ENCODE results near the gene GTPBP8. TPM values are rescaled to one million over a fixed set of nuclear protein-coding genes. Genes with fewer than 3 reads are reported as not detected.

GTPBP8 gene
- total RNA-seq, 1 donor from 2014 or later = 28.1 TPM

- Mint-ChIP-seq H3K27me3 (ENCODE audit: low read depth) (no peaks in the 10 kb centered on the region), H3K9me3 (no peaks in the 10 kb centered on the region), H3K27ac (ENCODE audit: unreplicated experiment) (no peak overlapping the region), H3K4me1 (peaks cover 23% of the 10 kb centered on the region), H3K36me3 (ENCODE audit: low read depth) (peaks cover 2% of the 10 kb centered on the region), H3K4me3 (no peak overlapping the region)
- DNase-seq (ENCODE audit: low read depth, low spot score) = no peak
- TF ChIP-seq CTCF (conservative IDR thresholded peaks at IDR 0.05) = no peak
Observed at GRCh38 chr3:112995800-112996199, 5.0 kb downstream of the GTPBP8 start.

- no peaks in the 10 kb centered on the region for H3K4me1 Mint-ChIP-seq
- TF ChIP-seq CTCF (conservative IDR thresholded peaks at IDR 0.05) = no peak
- H3K27ac Mint-ChIP-seq (ENCODE audit: unreplicated experiment) = no peak overlapping the region
- H3K27me3 Mint-ChIP-seq (ENCODE audit: low read depth) = no peaks in the 10 kb centered on the region
- peaks cover 5% of the 10 kb centered on the region for H3K36me3 Mint-ChIP-seq (ENCODE audit: low read depth)
- H3K9me3 Mint-ChIP-seq = no peaks in the 10 kb centered on the region
- H3K4me3 Mint-ChIP-seq = no peak overlapping the region
- DNase-seq (ENCODE audit: low read depth, low spot score) = no peak
Observed at GRCh38 chr3:113000691-113001090, 9.9 kb downstream of the GTPBP8 start.

GRCh38 chr3:113002037-113002436, 11.3 kb downstream of the GTPBP8 start:
- DNase-seq (ENCODE audit: low read depth, low spot score) = no peak
- H3K4me3 Mint-ChIP-seq = no peak overlapping the region
- peaks cover 5% of the 10 kb centered on the region for H3K36me3 Mint-ChIP-seq (ENCODE audit: low read depth)
- no peak overlapping the region for H3K27ac Mint-ChIP-seq (ENCODE audit: unreplicated experiment)
- H3K27me3 Mint-ChIP-seq (ENCODE audit: low read depth) = no peaks in the 10 kb centered on the region
- H3K9me3 Mint-ChIP-seq = no peaks in the 10 kb centered on the region
- no peaks in the 10 kb centered on the region for H3K4me1 Mint-ChIP-seq
- no peak for TF ChIP-seq CTCF (conservative IDR thresholded peaks at IDR 0.05)

GRCh38 chr3:113002679-113003078, 11.9 kb downstream of the GTPBP8 start:
- Mint-ChIP-seq H3K9me3 (no peaks in the 10 kb centered on the region), H3K4me1 (no peaks in the 10 kb centered on the region), H3K4me3 (no peak overlapping the region), H3K27me3 (ENCODE audit: low read depth) (no peaks in the 10 kb centered on the region), H3K36me3 (ENCODE audit: low read depth) (peaks cover 5% of the 10 kb centered on the region), H3K27ac (ENCODE audit: unreplicated experiment) (no peak overlapping the region)
- DNase-seq (ENCODE audit: low read depth, low spot score) = no peak
- TF ChIP-seq CTCF (conservative IDR thresholded peaks at IDR 0.05) = no peak

GRCh38 chr3:113005611-113006010, 14.8 kb downstream of the GTPBP8 start:
- Mint-ChIP-seq H3K4me1 (no peaks in the 10 kb centered on the region), H3K27me3 (ENCODE audit: low read depth) (no peaks in the 10 kb centered on the region), H3K36me3 (ENCODE audit: low read depth) (peaks cover 6% of the 10 kb centered on the region), H3K9me3 (no peaks in the 10 kb centered on the region), H3K4me3 (no peak overlapping the region), H3K27ac (ENCODE audit: unreplicated experiment) (no peak overlapping the region)
- no peak for DNase-seq (ENCODE audit: low read depth, low spot score)
- TF ChIP-seq CTCF (conservative IDR thresholded peaks at IDR 0.05) = no peak
